ENCODE data around the gene MANF. TPM values are rescaled to one million over a fixed set of nuclear protein-coding genes. Genes with fewer than 3 reads are reported as not detected.
A peak's percentile ranks its signal among the peaks of the same experiment; 100 is the strongest.

The MANF gene
- total and polyA plus RNA-seq, 2 of the 13 experiments (the other 11 are each of a cell fraction or from before 2014, with no cell fraction given) = 55.4 to 269 TPM

DNA sequence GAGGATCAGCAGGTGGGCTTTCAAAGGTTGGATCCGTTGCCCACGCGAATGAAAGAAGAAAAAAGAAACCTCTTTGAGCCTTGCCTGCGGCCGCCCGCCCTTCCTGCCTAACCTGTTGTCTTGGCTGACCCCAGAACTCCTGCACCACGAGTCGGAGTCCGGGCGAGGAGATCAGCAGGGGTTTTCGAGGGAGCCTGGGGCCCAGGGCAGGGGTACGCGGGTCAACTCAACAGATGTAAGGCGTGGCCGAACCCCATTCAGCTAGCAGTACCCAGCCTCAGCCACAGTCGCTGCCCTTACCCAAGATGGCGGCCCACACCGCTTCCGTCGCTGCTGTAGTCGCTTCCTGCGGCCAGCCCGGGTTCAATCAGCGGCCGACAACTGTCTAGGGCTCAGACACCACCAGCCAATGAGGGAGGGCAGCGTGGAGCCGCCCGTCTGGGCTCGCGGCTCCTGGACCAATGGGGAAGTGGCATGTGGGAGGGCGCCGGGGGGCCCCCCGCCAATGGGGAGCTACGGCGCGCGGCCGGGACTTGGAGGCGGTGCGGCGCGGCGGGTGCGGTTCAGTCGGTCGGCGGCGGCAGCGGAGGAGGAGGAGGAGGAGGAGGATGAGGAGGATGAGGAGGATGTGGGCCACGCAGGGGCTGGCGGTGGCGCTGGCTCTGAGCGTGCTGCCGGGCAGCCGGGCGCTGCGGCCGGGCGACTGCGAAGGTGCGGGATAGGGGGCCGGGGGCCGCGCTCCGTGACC is at the start of gene MANF (continued):
- no peak for TF ChIP-seq FOXA1 (IDR thresholded peaks at IDR 0.05)
- no peak for TF ChIP-seq FOXA1 (CRISPR knock-in tag; IDR thresholded peaks at IDR 0.05)
- TF ChIP-seq CEBPB (IDR thresholded peaks at IDR 0.05; ENCODE audit: borderline replicate concordance, low read depth, low read length) = no peak
- peak; percentile 95; the same call in 1 of the 2 replicates for TF ChIP-seq CCDC6 (CRISPR knock-in tag; IDR thresholded peaks at IDR 0.05)
- no peak; the same call in 1 of the 2 replicates for TF ChIP-seq GATAD2A (CRISPR knock-in tag; IDR thresholded peaks at IDR 0.05)
- TF ChIP-seq SMARCC2 (IDR thresholded peaks at IDR 0.05) = no peak
- TF ChIP-seq, protein P1, sequence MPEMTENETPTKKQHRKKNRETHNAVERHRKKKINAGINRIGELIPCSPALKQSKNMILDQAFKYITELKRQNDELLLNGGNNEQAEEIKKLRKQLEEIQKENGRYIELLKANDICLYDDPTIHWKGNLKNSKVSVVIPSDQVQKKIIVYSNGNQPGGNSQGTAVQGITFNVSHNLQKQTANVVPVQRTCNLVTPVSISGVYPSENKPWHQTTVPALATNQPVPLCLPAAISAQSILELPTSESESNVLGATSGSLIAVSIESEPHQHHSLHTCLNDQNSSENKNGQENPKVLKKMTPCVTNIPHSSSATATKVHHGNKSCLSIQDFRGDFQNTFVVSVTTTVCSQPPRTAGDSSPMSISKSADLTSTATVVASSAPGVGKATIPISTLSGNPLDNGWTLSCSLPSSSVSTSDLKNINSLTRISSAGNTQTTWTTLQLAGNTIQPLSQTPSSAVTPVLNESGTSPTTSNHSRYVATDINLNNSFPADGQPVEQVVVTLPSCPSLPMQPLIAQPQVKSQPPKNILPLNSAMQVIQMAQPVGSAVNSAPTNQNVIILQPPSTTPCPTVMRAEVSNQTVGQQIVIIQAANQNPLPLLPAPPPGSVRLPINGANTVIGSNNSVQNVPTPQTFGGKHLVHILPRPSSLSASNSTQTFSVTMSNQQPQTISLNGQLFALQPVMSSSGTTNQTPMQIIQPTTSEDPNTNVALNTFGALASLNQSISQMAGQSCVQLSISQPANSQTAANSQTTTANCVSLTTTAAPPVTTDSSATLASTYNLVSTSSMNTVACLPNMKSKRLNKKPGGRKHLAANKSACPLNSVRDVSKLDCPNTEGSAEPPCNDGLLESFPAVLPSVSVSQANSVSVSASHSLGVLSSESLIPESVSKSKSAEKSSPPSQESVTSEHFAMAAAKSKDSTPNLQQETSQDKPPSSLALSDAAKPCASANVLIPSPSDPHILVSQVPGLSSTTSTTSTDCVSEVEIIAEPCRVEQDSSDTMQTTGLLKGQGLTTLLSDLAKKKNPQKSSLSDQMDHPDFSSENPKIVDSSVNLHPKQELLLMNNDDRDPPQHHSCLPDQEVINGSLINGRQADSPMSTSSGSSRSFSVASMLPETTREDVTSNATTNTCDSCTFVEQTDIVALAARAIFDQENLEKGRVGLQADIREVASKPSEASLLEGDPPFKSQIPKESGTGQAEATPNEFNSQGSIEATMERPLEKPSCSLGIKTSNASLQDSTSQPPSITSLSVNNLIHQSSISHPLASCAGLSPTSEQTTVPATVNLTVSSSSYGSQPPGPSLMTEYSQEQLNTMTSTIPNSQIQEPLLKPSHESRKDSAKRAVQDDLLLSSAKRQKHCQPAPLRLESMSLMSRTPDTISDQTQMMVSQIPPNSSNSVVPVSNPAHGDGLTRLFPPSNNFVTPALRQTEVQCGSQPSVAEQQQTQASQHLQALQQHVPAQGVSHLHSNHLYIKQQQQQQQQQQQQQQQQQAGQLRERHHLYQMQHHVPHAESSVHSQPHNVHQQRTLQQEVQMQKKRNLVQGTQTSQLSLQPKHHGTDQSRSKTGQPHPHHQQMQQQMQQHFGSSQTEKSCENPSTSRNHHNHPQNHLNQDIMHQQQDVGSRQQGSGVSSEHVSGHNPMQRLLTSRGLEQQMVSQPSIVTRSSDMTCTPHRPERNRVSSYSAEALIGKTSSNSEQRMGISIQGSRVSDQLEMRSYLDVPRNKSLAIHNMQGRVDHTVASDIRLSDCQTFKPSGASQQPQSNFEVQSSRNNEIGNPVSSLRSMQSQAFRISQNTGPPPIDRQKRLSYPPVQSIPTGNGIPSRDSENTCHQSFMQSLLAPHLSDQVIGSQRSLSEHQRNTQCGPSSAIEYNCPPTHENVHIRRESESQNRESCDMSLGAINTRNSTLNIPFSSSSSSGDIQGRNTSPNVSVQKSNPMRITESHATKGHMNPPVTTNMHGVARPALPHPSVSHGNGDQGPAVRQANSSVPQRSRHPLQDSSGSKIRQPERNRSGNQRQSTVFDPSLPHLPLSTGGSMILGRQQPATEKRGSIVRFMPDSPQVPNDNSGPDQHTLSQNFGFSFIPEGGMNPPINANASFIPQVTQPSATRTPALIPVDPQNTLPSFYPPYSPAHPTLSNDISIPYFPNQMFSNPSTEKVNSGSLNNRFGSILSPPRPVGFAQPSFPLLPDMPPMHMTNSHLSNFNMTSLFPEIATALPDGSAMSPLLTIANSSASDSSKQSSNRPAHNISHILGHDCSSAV (CRISPR knock-in tag; IDR thresholded peaks at IDR 0.05; ENCODE audit: borderline replicate concordance) = no peak
- TF ChIP-seq, protein P2, sequence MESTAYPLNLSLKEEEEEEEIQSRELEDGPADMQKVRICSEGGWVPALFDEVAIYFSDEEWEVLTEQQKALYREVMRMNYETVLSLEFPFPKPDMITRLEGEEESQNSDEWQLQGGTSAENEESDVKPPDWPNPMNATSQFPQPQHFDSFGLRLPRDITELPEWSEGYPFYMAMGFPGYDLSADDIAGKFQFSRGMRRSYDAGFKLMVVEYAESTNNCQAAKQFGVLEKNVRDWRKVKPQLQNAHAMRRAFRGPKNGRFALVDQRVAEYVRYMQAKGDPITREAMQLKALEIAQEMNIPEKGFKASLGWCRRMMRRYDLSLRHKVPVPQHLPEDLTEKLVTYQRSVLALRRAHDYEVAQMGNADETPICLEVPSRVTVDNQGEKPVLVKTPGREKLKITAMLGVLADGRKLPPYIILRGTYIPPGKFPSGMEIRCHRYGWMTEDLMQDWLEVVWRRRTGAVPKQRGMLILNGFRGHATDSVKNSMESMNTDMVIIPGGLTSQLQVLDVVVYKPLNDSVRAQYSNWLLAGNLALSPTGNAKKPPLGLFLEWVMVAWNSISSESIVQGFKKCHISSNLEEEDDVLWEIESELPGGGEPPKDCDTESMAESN (CRISPR knock-in tag; conservative IDR thresholded peaks at IDR 0.05) = peak; percentile 80
- TF ChIP-seq ZNF530 (CRISPR knock-in tag; IDR thresholded peaks at IDR 0.05; ENCODE audit: low read depth) = no peak
- TF ChIP-seq NFKBIZ (CRISPR knock-in tag; IDR thresholded peaks at IDR 0.05) = no peak; the same call in 1 of the 2 replicates
- TF ChIP-seq, protein P3, sequence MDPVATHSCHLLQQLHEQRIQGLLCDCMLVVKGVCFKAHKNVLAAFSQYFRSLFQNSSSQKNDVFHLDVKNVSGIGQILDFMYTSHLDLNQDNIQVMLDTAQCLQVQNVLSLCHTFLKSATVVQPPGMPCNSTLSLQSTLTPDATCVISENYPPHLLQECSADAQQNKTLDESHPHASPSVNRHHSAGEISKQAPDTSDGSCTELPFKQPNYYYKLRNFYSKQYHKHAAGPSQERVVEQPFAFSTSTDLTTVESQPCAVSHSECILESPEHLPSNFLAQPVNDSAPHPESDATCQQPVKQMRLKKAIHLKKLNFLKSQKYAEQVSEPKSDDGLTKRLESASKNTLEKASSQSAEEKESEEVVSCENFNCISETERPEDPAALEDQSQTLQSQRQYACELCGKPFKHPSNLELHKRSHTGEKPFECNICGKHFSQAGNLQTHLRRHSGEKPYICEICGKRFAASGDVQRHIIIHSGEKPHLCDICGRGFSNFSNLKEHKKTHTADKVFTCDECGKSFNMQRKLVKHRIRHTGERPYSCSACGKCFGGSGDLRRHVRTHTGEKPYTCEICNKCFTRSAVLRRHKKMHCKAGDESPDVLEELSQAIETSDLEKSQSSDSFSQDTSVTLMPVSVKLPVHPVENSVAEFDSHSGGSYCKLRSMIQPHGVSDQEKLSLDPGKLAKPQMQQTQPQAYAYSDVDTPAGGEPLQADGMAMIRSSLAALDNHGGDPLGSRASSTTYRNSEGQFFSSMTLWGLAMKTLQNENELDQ (CRISPR knock-in tag; IDR thresholded peaks at IDR 0.05; ENCODE audit: borderline replicate concordance) = no peak
- no peak for TF ChIP-seq ZNF292 (CRISPR knock-in tag; IDR thresholded peaks at IDR 0.05; ENCODE audit: borderline replicate concordance, low read depth)
- TF ChIP-seq ZNF703 (CRISPR knock-in tag; IDR thresholded peaks at IDR 0.05; ENCODE audit: borderline replicate concordance) = no peak; the same call in 1 of the 2 replicates
- no peak for TF ChIP-seq ZNF20 (CRISPR knock-in tag; IDR thresholded peaks at IDR 0.05)
- TF ChIP-seq JARID2 (CRISPR knock-in tag; IDR thresholded peaks at IDR 0.05; ENCODE audit: insufficient replicate concordance) = no peak
- TF ChIP-seq NFE2L2 (IDR thresholded peaks at IDR 0.05; ENCODE audit: low read length) = no peak
- 0 out of 2 replicates have a peak, but pooled peaks have one; percentile 23 for TF ChIP-seq KLF6 (CRISPR knock-in tag; IDR thresholded peaks at IDR 0.05)
- peak; percentile 43; the same call in 1 of the 2 replicates for TF ChIP-seq KMT2A (CRISPR knock-in tag; IDR thresholded peaks at IDR 0.05)

Measured in HepG2 (cell line).